Fibroblast of skin of back (primary cell): ENCODE results near the gene DES.
A peak's percentile ranks its signal among the peaks of the same experiment; 100 is the strongest.

Experiments used
- DNase-seq: peaks from one replicate; pipeline ENCODE4 v3.0.0-alpha.2; 2013

DES gene

GRCh38 chr2:219474285-219475060, 56.3 kb downstream of the DES start:
- DNase-seq = no peak

GRCh38 chr2:219475278-219475677, 57.1 kb downstream of the DES start:
- DNase-seq = no peak

- DNase-seq = peak; percentile 45
These were observed 57.8 kb downstream of the DES start for GRCh38 chr2:219475697-219476651.
